ENCODE measurements around the gene ALDOB. TPM values are rescaled to one million over a fixed set of nuclear protein-coding genes. Genes with fewer than 3 reads are reported as not detected.
A peak's percentile ranks its signal among the peaks of the same experiment; 100 is the strongest.

ALDOB gene
- total and polyA plus RNA-seq, 4 donors, result 527 to 2,132 (median 1,808) TPM

GRCh38 chr9:101429736-101430135 is 5.8 kb downstream of the ALDOB start:
- no peak for DNase-seq (ENCODE audit: low spot score)
- H3K27ac ChIP-seq (ENCODE audit: low read depth in 1 of 2, low read length in 2 of 2), result peak overlapping the region in 1 of 2 donors; percentile 19
- H3K9ac ChIP-seq (ENCODE audit: low read depth in 1 of 2, low read length in 2 of 2), result no peak overlapping the region

GRCh38 chr9:101428909-101429308 is 6.7 kb downstream of the ALDOB start:
- Histone ChIP-seq H3K27me3 (ENCODE audit: control insufficient read depth in 4 of 4, insufficient read depth in 4 of 4, low read length in 3 of 4) (no peaks in the 10 kb centered on the region), H3K4me3 (ENCODE audit: low read depth in 1 of 3, low read length in 3 of 3) (no peak overlapping the region), H3K9ac (ENCODE audit: low read depth in 1 of 2, low read length in 2 of 2) (no peak overlapping the region), H3K36me3 (ENCODE audit: control insufficient read depth in 4 of 4, insufficient read depth in 3 of 4, low read depth in 1 of 4, low read length in 3 of 4) (peaks cover 6 to 77% (median 53%) of the 10 kb centered on the region in 4 donors), H3K27ac (ENCODE audit: low read depth in 1 of 2, low read length in 2 of 2) (peak overlapping the region in 1 of 2 donors; percentile 1), H3K9me3 (ENCODE audit: control insufficient read depth in 4 of 4, low read length in 3 of 4) (no peaks in the 10 kb centered on the region), H3K4me1 (ENCODE audit: control insufficient read depth in 4 of 4, insufficient read depth in 4 of 4, low read length in 3 of 4) (peaks cover 3 to 63% (median 31%) of the 10 kb centered on the region in 4 donors)
- 65% methylated on average over 3 of the region's 3 CpGs for WGBS
- no peak for DNase-seq (ENCODE audit: low spot score)
- no peak for TF ChIP-seq RXRA (IDR thresholded peaks at IDR 0.05)
- no peak for TF ChIP-seq GABPA (IDR thresholded peaks at IDR 0.05 in 1 of 2, conservative IDR thresholded peaks at IDR 0.05 in 1 of 2)
- TF ChIP-seq YY1 (IDR thresholded peaks at IDR 0.05), result no peak
- TF ChIP-seq NR2F2 (IDR thresholded peaks at IDR 0.05), result no peak
- no peak for TF ChIP-seq HNF4A (conservative IDR thresholded peaks at IDR 0.05)
- no peak for TF ChIP-seq ZBTB33 (IDR thresholded peaks at IDR 0.05)
- TF ChIP-seq EGR1 (IDR thresholded peaks at IDR 0.05; ENCODE audit: low read depth in 2 of 2), result no peak
- TF ChIP-seq HNF4G (IDR thresholded peaks at IDR 0.05), result no peak
- no peak for TF ChIP-seq SP1 (IDR thresholded peaks at IDR 0.05)
- no peak for TF ChIP-seq FOXA1 (IDR thresholded peaks at IDR 0.05)
- no peak for TF ChIP-seq JUND (IDR thresholded peaks at IDR 0.05)
- TF ChIP-seq REST (IDR thresholded peaks at IDR 0.05), result no peak

More at GRCh38 chr9:101429736-101430135, 5.8 kb downstream of the ALDOB start:
- peaks cover 6 to 72% (median 49%) of the 10 kb centered on the region in 4 donors for H3K36me3 ChIP-seq (ENCODE audit: control insufficient read depth in 4 of 4, insufficient read depth in 3 of 4, low read depth in 1 of 4, low read length in 3 of 4)
- WGBS, result 87% methylated on average over 7 of the region's 7 CpGs
- H3K9me3 ChIP-seq (ENCODE audit: control insufficient read depth in 4 of 4, low read length in 3 of 4), result no peaks in the 10 kb centered on the region
- H3K4me1 ChIP-seq (ENCODE audit: control insufficient read depth in 4 of 4, insufficient read depth in 4 of 4, low read length in 3 of 4), result peaks cover 3 to 63% (median 30%) of the 10 kb centered on the region in 4 donors
- no peaks in the 10 kb centered on the region for H3K27me3 ChIP-seq (ENCODE audit: control insufficient read depth in 4 of 4, insufficient read depth in 4 of 4, low read length in 3 of 4)
- H3K4me3 ChIP-seq (ENCODE audit: low read depth in 1 of 3, low read length in 3 of 3), result no peak overlapping the region
- no peak for TF ChIP-seq ATF3 (IDR thresholded peaks at IDR 0.05)
- no peak for TF ChIP-seq RXRA (IDR thresholded peaks at IDR 0.05)
- TF ChIP-seq JUND (IDR thresholded peaks at IDR 0.05), result no peak
- TF ChIP-seq ZBTB33 (IDR thresholded peaks at IDR 0.05), result no peak
- TF ChIP-seq TAF1 (conservative IDR thresholded peaks at IDR 0.05), result no peak
- no peak for TF ChIP-seq CTCF (IDR thresholded peaks at IDR 0.05; ENCODE audit: low read depth, low read length, missing input control)
- no peak for TF ChIP-seq SP1 (IDR thresholded peaks at IDR 0.05)
- TF ChIP-seq HNF4G (IDR thresholded peaks at IDR 0.05), result no peak
- no peak for TF ChIP-seq NR2F2 (IDR thresholded peaks at IDR 0.05)
